Activated naive CD8-positive, alpha-beta T cell treated with anti-CD3 and anti-CD28 coated beads, Interleukin-2, amount 10 ng/mL, durations not matched to agents 7 days and 5 days (primary cell): Measurements from ENCODE around the gene TCF7. TPM values are rescaled to one million over a fixed set of nuclear protein-coding genes. Genes with fewer than 3 reads are reported as not detected.
"Not testable (repeated sequence)": the region's sequence is repeated elsewhere in the genome, so short reads cannot be mapped to it uniquely, and the experiment has no call there.

ENCODE experiments used
- ATAC-seq: fragments of 150-1000 bp; cut with Tn5 transposase; one replicate; pipeline ENCODE4 v1.10.0; 2021; ENCODE audit warnings: low read depth, moderate library complexity
- POLR2A ChIA-PET: fragments of 350-600 bp; sonication (Branson Sonifier 250); formaldehyde crosslinking; loops from one replicate; lab custom pipeline; 2021; ENCODE audit warnings: antibody characterized with exemption; lab: Charles Lee
- DNase-seq: peaks from one replicate; pipeline ENCODE4 v3.0.0; 2021
- H3K27ac Mint-ChIP-seq: one replicate; pipeline ENCODE4 v1.8.0; 2022; ENCODE audit warnings: mild to moderate bottlenecking, mixed read lengths
- H3K27me3 Mint-ChIP-seq: one replicate; pipeline ENCODE4 v1.8.0; 2022; ENCODE audit warnings: mild to moderate bottlenecking, moderate library complexity, mixed read lengths
- H3K36me3 Mint-ChIP-seq: one replicate; pipeline ENCODE4 v1.8.0; 2021; ENCODE audit warnings: mild to moderate bottlenecking, mixed read lengths
- H3K4me1 Mint-ChIP-seq: one replicate; pipeline ENCODE4 v1.8.0; 2021; ENCODE audit warnings: mixed read lengths
- H3K4me3 Mint-ChIP-seq: one replicate; pipeline ENCODE4 v1.8.0; 2022; ENCODE audit warnings: mild to moderate bottlenecking, moderate library complexity, mixed read lengths
- H3K9me3 Mint-ChIP-seq: one replicate; pipeline ENCODE4 v1.8.0; 2021; ENCODE audit warnings: mixed read lengths
- total RNA-seq, 2 experiments: library from RNA; stranded (reverse); gene quantifications; one replicate each; pipeline ENCODE4 v1.2.3, GENCODE V29; 2021

Gene TCF7
- total RNA-seq, 2 experiments from 2014 or later: 283 to 315 TPM

GRCh38 chr5:134148316-134148715, 33.8 kb downstream of the TCF7 start:
- H3K4me1 Mint-ChIP-seq: peaks cover 32% of the 10 kb centered on the region
- ATAC-seq: no peak
- no peak overlapping the region for H3K4me3 Mint-ChIP-seq
- H3K27me3 Mint-ChIP-seq: no peaks in the 10 kb centered on the region
- DNase-seq: no peak
- peak overlapping the region; percentile 59 for H3K27ac Mint-ChIP-seq
- peaks cover 29% of the 10 kb centered on the region for H3K36me3 Mint-ChIP-seq
- no peaks in the 10 kb centered on the region for H3K9me3 Mint-ChIP-seq
- POLR2A ChIA-PET: interaction anchor here (0.7 to 2.7 kb wide), 3 partner anchors 29 to 109 kb away, joined by 4 to 10 read pairs (median 5); partner anchors contain the start of gene SKP1

DNA sequence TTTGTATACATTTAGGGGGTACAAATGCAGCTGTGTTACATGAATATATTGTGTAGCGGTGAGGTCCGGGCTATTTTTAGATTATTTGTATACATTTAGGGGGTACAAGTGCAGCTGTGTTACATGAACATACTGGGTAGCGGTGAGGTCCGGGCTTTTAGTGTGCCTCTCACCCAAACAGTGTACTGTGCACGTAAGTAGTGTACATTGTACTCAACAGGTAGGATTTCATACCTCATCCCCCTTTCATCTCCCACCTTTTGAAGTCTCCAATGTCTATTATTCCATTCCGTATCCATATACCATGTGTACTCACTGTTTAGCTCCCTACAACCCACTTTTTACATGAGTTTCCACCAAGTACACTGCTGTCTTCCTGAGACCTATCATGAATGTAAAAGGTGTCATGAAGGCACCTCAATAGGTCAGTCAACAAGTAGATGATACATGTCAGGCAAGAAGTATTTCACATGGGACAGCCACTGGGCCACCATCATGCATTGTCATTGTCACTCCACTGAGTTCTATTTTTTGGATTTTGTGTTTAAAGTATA, 34.6 kb downstream of the TCF7 start:
- DNase-seq (no peak), ATAC-seq (no peak)
- Mint-ChIP-seq H3K36me3 (peaks cover 33% of the 10 kb centered on the region), H3K9me3 (no peaks in the 10 kb centered on the region), H3K27ac (peak overlapping the region; percentile 28), H3K4me1 (peaks cover 34% of the 10 kb centered on the region), H3K4me3 (no peak overlapping the region), H3K27me3 (no peaks in the 10 kb centered on the region)
- POLR2A ChIA-PET: interaction anchor here (0.7 to 4.6 kb wide), 5 partner anchors 20 to 144 kb away, joined by 3 to 33 read pairs (median 4); partner anchors contain the start of genes SKP1 and VDAC1

- Mint-ChIP-seq H3K27me3 (no peaks in the 10 kb centered on the region), H3K9me3 (no peaks in the 10 kb centered on the region), H3K36me3 (peaks cover 34% of the 10 kb centered on the region), H3K27ac (peak overlapping the region; percentile 50), H3K4me3 (no peak overlapping the region), H3K4me1 (peaks cover 32% of the 10 kb centered on the region)
- DNase-seq: no peak
- POLR2A ChIA-PET: interaction anchor here (0.7 to 4.6 kb wide), 5 partner anchors 19 to 589 kb away, joined by 3 to 33 read pairs (median 3); partner anchors contain the start of genes CAMLG, SKP1 and VDAC1
- ATAC-seq: no peak
These were observed 35.3 kb downstream of the TCF7 start for GRCh38 chr5:134149571-134150303.

- Mint-ChIP-seq H3K9me3 (no peaks in the 10 kb centered on the region), H3K4me3 (no peak overlapping the region), H3K36me3 (peaks cover 37% of the 10 kb centered on the region), H3K27ac (no peak overlapping the region), H3K27me3 (no peaks in the 10 kb centered on the region), H3K4me1 (peaks cover 26% of the 10 kb centered on the region)
- POLR2A ChIA-PET: interaction anchor here (1.0 to 4.6 kb wide), 3 partner anchors 25 to 112 kb away, joined by 3 to 33 read pairs (median 3); partner anchors contain the start of gene SKP1
- no peak for DNase-seq
- ATAC-seq: no peak
These were observed 37.2 kb downstream of the TCF7 start for GRCh38 chr5:134151723-134152122.

DNA sequence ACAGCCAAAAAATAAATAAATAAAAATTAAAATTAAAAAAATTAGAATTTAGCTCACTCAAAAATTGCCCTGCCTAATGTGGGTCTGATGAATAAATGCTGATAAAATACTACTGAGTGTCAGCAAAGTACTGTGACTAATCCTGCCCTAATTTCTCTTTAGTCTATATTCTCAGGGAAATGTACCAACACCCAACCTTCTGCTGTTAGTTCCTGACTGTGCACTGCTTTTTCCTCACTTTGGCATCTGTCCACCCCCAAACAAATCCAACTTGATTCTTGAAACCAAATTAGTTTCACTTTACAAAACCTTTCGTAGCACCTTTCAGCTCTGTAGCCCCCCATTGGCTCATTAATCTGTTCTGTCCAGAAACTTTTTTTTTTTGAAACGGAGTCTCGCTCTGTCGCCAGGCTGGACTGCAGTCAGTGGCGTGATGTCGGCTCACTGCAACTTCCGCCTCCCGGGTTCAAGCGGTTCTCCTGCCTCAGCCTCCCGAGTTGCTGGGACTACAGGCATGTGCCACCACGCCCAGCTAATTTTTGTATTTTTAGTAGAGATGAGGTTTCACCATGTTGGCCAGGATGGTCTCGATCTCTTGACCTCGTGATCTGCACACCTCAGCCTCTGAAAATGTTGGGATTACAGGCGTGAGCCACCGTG, 37.8 kb downstream of the TCF7 start:
- not testable (repeated sequence) for H3K27me3 Mint-ChIP-seq, ATAC-seq, H3K9me3 Mint-ChIP-seq, H3K4me3 Mint-ChIP-seq, DNase-seq
- POLR2A ChIA-PET: interaction anchor here (1.1 to 4.6 kb wide), 2 partner anchors 24 to 33 kb away, joined by 3 to 33 read pairs; partner anchors contain the start of gene SKP1
- Mint-ChIP-seq H3K4me1 (peaks cover 25% of the 10 kb centered on the region), H3K36me3 (peaks cover 36% of the 10 kb centered on the region), H3K27ac (peak overlapping the region; percentile 35)

GRCh38 chr5:134153241-134153640, 38.8 kb downstream of the TCF7 start:
- no peaks in the 10 kb centered on the region for H3K9me3 Mint-ChIP-seq
- no peak overlapping the region for H3K4me3 Mint-ChIP-seq
- no peak overlapping the region for H3K27ac Mint-ChIP-seq
- peaks cover 24% of the 10 kb centered on the region for H3K4me1 Mint-ChIP-seq
- POLR2A ChIA-PET: interaction anchor here (1.1 to 4.6 kb wide), 2 partner anchors 12 to 23 kb away, joined by 6 to 33 read pairs; partner anchors contain the start of gene SKP1
- H3K27me3 Mint-ChIP-seq: no peaks in the 10 kb centered on the region
- peaks cover 41% of the 10 kb centered on the region for H3K36me3 Mint-ChIP-seq
- ATAC-seq: no peak
- DNase-seq: no peak

- no peaks in the 10 kb centered on the region for H3K27me3 Mint-ChIP-seq
- H3K4me3 Mint-ChIP-seq: no peak overlapping the region
- no peaks in the 10 kb centered on the region for H3K9me3 Mint-ChIP-seq
- POLR2A ChIA-PET: interaction anchor here (0.6 to 4.6 kb wide), 3 partner anchors 13 to 452 kb away, joined by 3 to 33 read pairs (median 6); partner anchors contain the start of gene SKP1
- ATAC-seq (no peak), DNase-seq (no peak)
- H3K36me3 Mint-ChIP-seq: peaks cover 42% of the 10 kb centered on the region
- peaks cover 23% of the 10 kb centered on the region for H3K4me1 Mint-ChIP-seq
- H3K27ac Mint-ChIP-seq: no peak overlapping the region
These were observed 39.2 kb downstream of the TCF7 start for GRCh38 chr5:134153657-134154056.

DNA sequence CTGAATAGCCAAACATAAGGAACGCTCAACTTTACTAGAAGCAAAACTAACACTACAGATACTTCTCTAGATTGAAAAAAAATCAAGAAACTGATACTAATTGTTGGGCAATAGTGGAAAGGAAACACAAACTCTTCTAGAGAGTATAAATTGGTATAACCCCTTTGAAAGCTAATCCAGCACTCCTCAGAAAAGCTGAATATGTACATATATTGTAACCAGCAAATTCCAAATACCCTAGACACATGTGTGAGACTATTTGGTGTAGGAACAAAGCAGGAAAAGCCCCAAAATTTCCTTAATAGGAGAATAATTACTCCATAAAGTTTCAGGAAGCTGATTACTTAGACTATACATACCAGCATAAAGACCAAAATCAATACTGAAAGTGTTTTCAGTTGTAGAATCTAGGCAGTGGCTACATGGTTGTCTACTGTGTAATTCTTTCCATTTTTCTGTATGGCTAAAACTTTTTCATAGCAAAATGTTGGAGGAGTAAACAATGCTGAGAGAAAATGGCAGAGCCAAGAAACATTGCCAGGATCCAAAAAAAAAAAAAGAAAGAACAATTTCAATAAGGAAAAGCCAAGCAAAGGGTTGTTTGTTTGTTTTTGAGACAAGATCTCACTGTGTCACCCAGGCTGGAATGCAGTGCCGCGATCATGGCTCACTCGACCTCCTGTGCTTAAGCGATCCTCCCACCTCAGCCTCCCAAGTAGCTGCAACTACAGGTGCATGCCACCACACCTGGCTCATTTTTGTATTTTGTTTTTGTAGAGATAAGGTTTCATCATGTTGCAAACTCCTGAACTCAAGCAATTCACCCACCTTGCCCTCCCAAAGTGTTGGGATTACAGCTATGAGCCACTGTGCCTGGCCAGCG, 47.3 kb downstream of the TCF7 start:
- DNase-seq: no peak
- no peak for ATAC-seq
- POLR2A ChIA-PET: interaction anchor here (0.7 to 3.0 kb wide), 2 partner anchors 15 to 80 kb away, joined by 4 to 18 read pairs; partner anchors contain the start of gene SKP1
- H3K4me1 Mint-ChIP-seq: peaks cover 5% of the 10 kb centered on the region
- no peak overlapping the region for H3K27ac Mint-ChIP-seq
- no peak overlapping the region for H3K4me3 Mint-ChIP-seq
- H3K27me3 Mint-ChIP-seq: no peaks in the 10 kb centered on the region
- peaks cover 53% of the 10 kb centered on the region for H3K36me3 Mint-ChIP-seq
- H3K9me3 Mint-ChIP-seq: no peaks in the 10 kb centered on the region

DNA sequence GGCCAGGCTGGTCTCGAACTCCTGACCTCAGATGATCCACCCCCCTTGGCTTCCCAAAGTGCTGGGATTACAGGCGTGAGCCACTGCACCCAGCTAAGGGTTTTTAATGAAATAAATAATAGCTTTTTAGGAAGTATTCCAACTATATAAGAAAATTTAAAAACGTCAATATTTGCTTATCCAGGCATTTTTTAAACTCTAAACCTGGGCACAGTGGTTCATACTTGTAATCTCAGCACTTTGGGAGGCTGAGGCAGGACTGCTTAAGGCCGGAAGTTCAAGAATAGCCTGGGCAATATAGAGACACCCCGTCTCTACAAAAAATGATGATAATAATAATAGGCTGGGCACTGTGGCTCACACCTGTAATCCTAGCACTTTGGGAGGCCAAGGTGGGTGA, 48.1 kb downstream of the TCF7 start:
- H3K27me3 Mint-ChIP-seq: no peaks in the 10 kb centered on the region
- H3K9me3 Mint-ChIP-seq: no peaks in the 10 kb centered on the region
- H3K4me3 Mint-ChIP-seq: no peak overlapping the region
- DNase-seq (no peak), ATAC-seq (no peak)
- no peak overlapping the region for H3K27ac Mint-ChIP-seq
- peaks cover 7% of the 10 kb centered on the region for H3K4me1 Mint-ChIP-seq
- peaks cover 57% of the 10 kb centered on the region for H3K36me3 Mint-ChIP-seq
- POLR2A ChIA-PET: interaction anchor here (3.0 kb wide), 1 partner anchor 14 kb away, joined by 18 read pairs; the partner anchor contains the start of gene SKP1

GRCh38 chr5:134171972-134172371, 57.5 kb downstream of the TCF7 start:
- Mint-ChIP-seq H3K4me1 (peaks cover 22% of the 10 kb centered on the region), H3K4me3 (no peak overlapping the region), H3K27me3 (no peaks in the 10 kb centered on the region), H3K9me3 (no peaks in the 10 kb centered on the region), H3K27ac (no peak overlapping the region), H3K36me3 (peaks cover 25% of the 10 kb centered on the region)
- POLR2A ChIA-PET: no interaction called here
- ATAC-seq (no peak), DNase-seq (no peak)

- Mint-ChIP-seq H3K4me3 (peak overlapping the region; percentile 98), H3K36me3 (peaks cover 11% of the 10 kb centered on the region), H3K27ac (peak overlapping the region; percentile 94), H3K4me1 (peaks cover 18% of the 10 kb centered on the region), H3K9me3 (no peaks in the 10 kb centered on the region), H3K27me3 (no peaks in the 10 kb centered on the region)
- ATAC-seq: no peak
- POLR2A ChIA-PET: interaction anchor here (0.7 to 2.8 kb wide), 12 partner anchors 24 to 671 kb away, joined by 3 to 48 read pairs (median 8); partner anchors contain the start of genes C5orf24, PPP2CA and UBE2B
- no peak for DNase-seq
These were observed 60.7 kb downstream of the TCF7 start for GRCh38 chr5:134174841-134175839.
